Activated naive CD4-positive, alpha-beta T cell treated with anti-CD3 and anti-CD28 coated beads, Interleukin-2, amount 50 U/mL, for 24 hours (primary cell): ENCODE results near the gene CORO2B.

Source experiments
- H3K27ac Mint-ChIP-seq: one replicate; pipeline ENCODE4 v1.8.0; 2021; ENCODE audit warnings: mild to moderate bottlenecking, mixed read lengths
- H3K27me3 Mint-ChIP-seq: one replicate; pipeline ENCODE4 v1.8.0; 2021; ENCODE audit warnings: mixed read lengths
- H3K36me3 Mint-ChIP-seq: one replicate; pipeline ENCODE4 v1.8.0; 2021; ENCODE audit warnings: mixed read lengths
- H3K4me1 Mint-ChIP-seq: one replicate; pipeline ENCODE4 v1.8.0; 2021; ENCODE audit warnings: mixed read lengths
- H3K4me3 Mint-ChIP-seq: one replicate; pipeline ENCODE4 v1.8.0; 2021; ENCODE audit warnings: mild to moderate bottlenecking, mixed read lengths
- H3K9me3 Mint-ChIP-seq: one replicate; pipeline ENCODE4 v1.8.0; 2021; ENCODE audit warnings: mixed read lengths

The CORO2B gene

GRCh38 chr15:68578980-68579935 is at the start of gene CORO2B:
CORO2B (plus strand) TSS chr15:68578993; CDS start chr15:68579263, 270 bp downstream.
- Mint-ChIP-seq H3K9me3 (no peaks in the 10 kb centered on the region), H3K36me3 (no peaks in the 10 kb centered on the region), H3K4me3 (peak within 1 kb of the TSS; percentile 87), H3K27me3 (peaks cover 33% of the 10 kb centered on the region), H3K27ac (peak within 1 kb of the TSS; percentile 38), H3K4me1 (peaks cover 12% of the 10 kb centered on the region)

GRCh38 chr15:68531387-68532179 is 47.2 kb upstream of the CORO2B start:
- no peak overlapping the region for H3K27ac Mint-ChIP-seq
- H3K9me3 Mint-ChIP-seq = peaks cover 20% of the 10 kb centered on the region
- peaks cover 10% of the 10 kb centered on the region for H3K27me3 Mint-ChIP-seq
- peaks cover 15% of the 10 kb centered on the region for H3K4me1 Mint-ChIP-seq
- H3K36me3 Mint-ChIP-seq = peaks cover 10% of the 10 kb centered on the region
- H3K4me3 Mint-ChIP-seq = no peak overlapping the region

GRCh38 chr15:68536331-68537095 is 42.3 kb upstream of the CORO2B start:
- peaks cover 11% of the 10 kb centered on the region for H3K27me3 Mint-ChIP-seq
- H3K4me1 Mint-ChIP-seq = no peaks in the 10 kb centered on the region
- peaks cover 7% of the 10 kb centered on the region for H3K36me3 Mint-ChIP-seq
- no peak overlapping the region for H3K27ac Mint-ChIP-seq
- H3K9me3 Mint-ChIP-seq = peaks cover 13% of the 10 kb centered on the region
- no peak overlapping the region for H3K4me3 Mint-ChIP-seq

GRCh38 chr15:68537097-68537496 is 41.7 kb upstream of the CORO2B start:
- H3K9me3 Mint-ChIP-seq = peaks cover 11% of the 10 kb centered on the region
- H3K4me1 Mint-ChIP-seq = no peaks in the 10 kb centered on the region
- H3K27me3 Mint-ChIP-seq = peaks cover 13% of the 10 kb centered on the region
- peaks cover 7% of the 10 kb centered on the region for H3K36me3 Mint-ChIP-seq
- H3K4me3 Mint-ChIP-seq = no peak overlapping the region
- H3K27ac Mint-ChIP-seq = no peak overlapping the region

GRCh38 chr15:68537506-68537905 is 41.3 kb upstream of the CORO2B start:
- no peaks in the 10 kb centered on the region for H3K4me1 Mint-ChIP-seq
- peaks cover 13% of the 10 kb centered on the region for H3K27me3 Mint-ChIP-seq
- H3K36me3 Mint-ChIP-seq = peaks cover 3% of the 10 kb centered on the region
- H3K27ac Mint-ChIP-seq = no peak overlapping the region
- H3K9me3 Mint-ChIP-seq = peaks cover 7% of the 10 kb centered on the region
- H3K4me3 Mint-ChIP-seq = no peak overlapping the region

- H3K36me3 Mint-ChIP-seq = peaks cover 2% of the 10 kb centered on the region
- no peak overlapping the region for H3K27ac Mint-ChIP-seq
- H3K4me3 Mint-ChIP-seq = no peak overlapping the region
- peaks cover 12% of the 10 kb centered on the region for H3K27me3 Mint-ChIP-seq
- no peaks in the 10 kb centered on the region for H3K4me1 Mint-ChIP-seq
- no peaks in the 10 kb centered on the region for H3K9me3 Mint-ChIP-seq
Observed at GRCh38 chr15:68538311-68538710, 40.5 kb upstream of the CORO2B start.

- Mint-ChIP-seq H3K36me3 (no peaks in the 10 kb centered on the region), H3K27me3 (peaks cover 13% of the 10 kb centered on the region), H3K4me1 (no peaks in the 10 kb centered on the region), H3K4me3 (no peak overlapping the region), H3K27ac (no peak overlapping the region), H3K9me3 (no peaks in the 10 kb centered on the region)
Observed at GRCh38 chr15:68541743-68542142, 37.0 kb upstream of the CORO2B start.

- H3K36me3 Mint-ChIP-seq = no peaks in the 10 kb centered on the region
- peaks cover 13% of the 10 kb centered on the region for H3K27me3 Mint-ChIP-seq
- no peaks in the 10 kb centered on the region for H3K9me3 Mint-ChIP-seq
- no peak overlapping the region for H3K4me3 Mint-ChIP-seq
- H3K4me1 Mint-ChIP-seq = no peaks in the 10 kb centered on the region
- H3K27ac Mint-ChIP-seq = no peak overlapping the region
Observed at GRCh38 chr15:68542348-68542747, 36.4 kb upstream of the CORO2B start.

GRCh38 chr15:68542771-68543164 is 36.0 kb upstream of the CORO2B start:
- H3K27me3 Mint-ChIP-seq = peaks cover 13% of the 10 kb centered on the region
- no peak overlapping the region for H3K4me3 Mint-ChIP-seq
- no peaks in the 10 kb centered on the region for H3K9me3 Mint-ChIP-seq
- H3K36me3 Mint-ChIP-seq = no peaks in the 10 kb centered on the region
- no peaks in the 10 kb centered on the region for H3K4me1 Mint-ChIP-seq
- H3K27ac Mint-ChIP-seq = no peak overlapping the region

- Mint-ChIP-seq H3K4me1 (no peaks in the 10 kb centered on the region), H3K27ac (no peak overlapping the region), H3K4me3 (no peak overlapping the region), H3K9me3 (no peaks in the 10 kb centered on the region), H3K27me3 (peaks cover 13% of the 10 kb centered on the region), H3K36me3 (no peaks in the 10 kb centered on the region)
Observed at GRCh38 chr15:68543165-68544008, 35.4 kb upstream of the CORO2B start.

GRCh38 chr15:68546318-68546717 is 32.5 kb upstream of the CORO2B start:
- no peaks in the 10 kb centered on the region for H3K9me3 Mint-ChIP-seq
- H3K36me3 Mint-ChIP-seq = no peaks in the 10 kb centered on the region
- H3K4me3 Mint-ChIP-seq = no peak overlapping the region
- H3K4me1 Mint-ChIP-seq = no peaks in the 10 kb centered on the region
- H3K27me3 Mint-ChIP-seq = peaks cover 18% of the 10 kb centered on the region
- no peak overlapping the region for H3K27ac Mint-ChIP-seq

- no peaks in the 10 kb centered on the region for H3K36me3 Mint-ChIP-seq
- H3K27ac Mint-ChIP-seq = no peak overlapping the region
- H3K27me3 Mint-ChIP-seq = peaks cover 17% of the 10 kb centered on the region
- no peaks in the 10 kb centered on the region for H3K9me3 Mint-ChIP-seq
- no peaks in the 10 kb centered on the region for H3K4me1 Mint-ChIP-seq
- no peak overlapping the region for H3K4me3 Mint-ChIP-seq
Observed at GRCh38 chr15:68548364-68548763, 30.4 kb upstream of the CORO2B start.

GRCh38 chr15:68550004-68550403 is 28.8 kb upstream of the CORO2B start:
- no peaks in the 10 kb centered on the region for H3K4me1 Mint-ChIP-seq
- no peaks in the 10 kb centered on the region for H3K36me3 Mint-ChIP-seq
- no peak overlapping the region for H3K27ac Mint-ChIP-seq
- no peaks in the 10 kb centered on the region for H3K9me3 Mint-ChIP-seq
- peaks cover 17% of the 10 kb centered on the region for H3K27me3 Mint-ChIP-seq
- H3K4me3 Mint-ChIP-seq = no peak overlapping the region

GRCh38 chr15:68550498-68551295 is 28.1 kb upstream of the CORO2B start:
- Mint-ChIP-seq H3K4me3 (no peak overlapping the region), H3K36me3 (no peaks in the 10 kb centered on the region), H3K27ac (no peak overlapping the region), H3K9me3 (no peaks in the 10 kb centered on the region), H3K27me3 (peaks cover 20% of the 10 kb centered on the region), H3K4me1 (no peaks in the 10 kb centered on the region)
